HCT116 (cell line): Measurements from ENCODE around the gene DNAJA4. TPM values are rescaled to one million over a fixed set of nuclear protein-coding genes. Genes with fewer than 3 reads are reported as not detected.

Experiments
- ATAC-seq: fragments of 200-7000 bp; cut with Tn5 transposase; 2 replicates; pipeline ENCODE4 v1.9.1; 2020; ENCODE audit warnings: mild to moderate bottlenecking, moderate library complexity
- BruUV-seq: library from RNA; stranded (reverse); fragments of 400-500 nt; replicated peaks from 2 replicates; lab custom pipeline; 2021; lab: Mats Ljungman, UMichigan
- CTCF ChIA-PET: fragments of 300-600 bp; sonication (Branson Sonifier 250); formaldehyde crosslinking; loops from one replicate; lab custom pipeline; 2021; ENCODE audit warnings: antibody characterized with exemption; lab: Charles Lee
- POLR2A ChIA-PET: fragments of 300-600, 350-600 bp; sonication (Branson Sonifier 250); formaldehyde crosslinking; loops from one replicate; lab custom pipeline; 2021; ENCODE audit warnings: antibody characterized with exemption; lab: Charles Lee
- RAD21 ChIA-PET, 2 experiments: fragments of 300-600 bp; sonication (Branson Sonifier 250); formaldehyde crosslinking; loops; one replicate each; lab custom pipeline; 2023; ENCODE audit warnings: low total read pairs in 2 of 2; ENCODE audit not compliant: uncharacterized antibody in 2 of 2, unreplicated experiment in 2 of 2, low non-redundant PET in 1 of 2; lab: Charles Lee
- DNase-seq: peaks from one replicate; pipeline ENCODE4 v3.0.0-alpha.2; 2010; ENCODE audit warnings: low read depth, low spot score
- H2AFZ ChIP-seq: fragments of 200-600 bp; shearing (Covaris generic), sonication (generic); 2 replicates; pipeline ENCODE4 v1.6.1; 2017; ENCODE audit warnings: low read depth, mixed run types, mixed read lengths, antibody characterized with exemption, low read length; ENCODE audit not compliant: poor library complexity, severe bottlenecking
- H3K27ac ChIP-seq: 2 replicates; pipeline ENCODE4 v1.5.1; 2012; ENCODE audit warnings: low read depth, low read length
- H3K27me3 ChIP-seq: fragments of 200-600 bp; sonication (generic); 2 replicates; pipeline ENCODE4 v1.6.1; 2016; ENCODE audit warnings: mixed run types, low read length, mixed read lengths; ENCODE audit not compliant: insufficient read depth
- H3K36me3 ChIP-seq, 2 experiments: fragments of 200-500 bp in 1 of 2; fragments of 200-600 bp in 1 of 2; sonication (Bioruptor generic) in 1 of 2; sonication (generic) in 1 of 2; 2 replicates each; pipeline versions ENCODE4 v1.5.1 to v1.6.1; 2014 to 2016; ENCODE audit warnings: low read length in 2 of 2, inconsistent platforms in 1 of 2, mixed read lengths in 1 of 2, mixed run types in 1 of 2; ENCODE audit not compliant: insufficient read depth in 2 of 2, control insufficient read depth in 1 of 2
- H3K4me1 ChIP-seq, 2 experiments: fragments of 200-600 bp in 1 of 2; sonication (generic) in 1 of 2; 2 replicates each; pipeline versions ENCODE4 v1.5.1 to v1.6.1; 2012 to 2017; ENCODE audit warnings: low read length in 2 of 2, inconsistent platforms in 1 of 2, mild to moderate bottlenecking in 1 of 2, mixed read lengths in 1 of 2, mixed run types in 1 of 2, moderate library complexity in 1 of 2; ENCODE audit not compliant: insufficient read depth in 2 of 2, control insufficient read depth in 1 of 2
- H3K4me2 ChIP-seq: fragments of 200-600 bp; sonication (generic); 2 replicates; pipeline ENCODE4 v1.6.1; 2017; ENCODE audit warnings: mixed run types, low read length, mixed read lengths
- H3K4me3 ChIP-seq, 2 experiments: fragments of 200-600 bp in 1 of 2; sonication (generic) in 1 of 2; replicated peaks in 1 of 2; 2 replicates each; pipeline ENCODE4 v1.5.1; 2011 to 2016; ENCODE audit warnings: low read length in 2 of 2, control low read depth in 1 of 2, low read depth in 1 of 2, mild to moderate bottlenecking in 1 of 2, mixed read lengths in 1 of 2, mixed run types in 1 of 2
- H3K79me2 ChIP-seq: fragments of 200-600 bp; sonication (generic); 2 replicates; pipeline ENCODE4 v1.6.1; 2017; ENCODE audit warnings: mild to moderate bottlenecking, mixed run types, low read length, moderate library complexity, mixed read lengths; ENCODE audit not compliant: insufficient read depth
- H3K9ac ChIP-seq: fragments of 200-600 bp; sonication (generic); 2 replicates; pipeline ENCODE4 v1.6.1; 2016; ENCODE audit warnings: low read length, mixed read lengths
- H3K9me2 ChIP-seq: fragments of 200-600 bp; sonication (generic), shearing (Covaris generic); 2 replicates; pipeline ENCODE4 v1.6.1; 2017; ENCODE audit warnings: mixed run types, mild to moderate bottlenecking, moderate library complexity; ENCODE audit not compliant: insufficient read depth
- H3K9me3 ChIP-seq, 2 experiments: fragments of 200-500 bp in 1 of 2; fragments of 200-600 bp in 1 of 2; sonication (Bioruptor generic) in 1 of 2; sonication (generic) in 1 of 2; 2 replicates each; pipeline ENCODE4 v1.6.1; 2014 to 2017; ENCODE audit warnings: low read length in 2 of 2, mixed read lengths in 2 of 2, inconsistent platforms in 1 of 2, low read depth in 1 of 2, mild to moderate bottlenecking in 1 of 2, mixed run types in 1 of 2, moderate library complexity in 1 of 2; ENCODE audit not compliant: control insufficient read depth in 1 of 2, insufficient read depth in 1 of 2
- H4K20me1 ChIP-seq: fragments of 200-600 bp; sonication (generic), shearing (Covaris generic); 2 replicates; pipeline ENCODE4 v1.6.1; 2017; ENCODE audit warnings: mixed run types, mild to moderate bottlenecking, moderate library complexity; ENCODE audit not compliant: insufficient read depth
- CBX3 ChIP-seq: IDR thresholded peaks from 2 replicates; pipeline ENCODE4 v1.6.1; 2012; ENCODE audit warnings: low read depth
- CEBPB ChIP-seq: IDR thresholded peaks from 2 replicates; pipeline ENCODE4 v1.6.1; 2012; ENCODE audit warnings: low read depth
- ELF1 ChIP-seq: IDR thresholded peaks from 2 replicates; pipeline ENCODE4 v1.6.1; 2012; ENCODE audit warnings: low read depth, borderline replicate concordance
- EZH2phosphoT487 ChIP-seq: fragments of 200-600 bp; IDR thresholded peaks from 2 replicates; pipeline ENCODE4 v1.6.1; 2018; ENCODE audit warnings: antibody characterized with exemption, borderline replicate concordance
- FOSL1 ChIP-seq: IDR thresholded peaks from 2 replicates; pipeline ENCODE4 v1.6.1; 2012; ENCODE audit warnings: low read depth
- JUND ChIP-seq: IDR thresholded peaks from 2 replicates; pipeline ENCODE4 v1.6.1; 2012
- RAD21 ChIP-seq: IDR thresholded peaks from 2 replicates; pipeline ENCODE4 v1.6.1; 2012; ENCODE audit warnings: low read depth, mild to moderate bottlenecking
- SIN3A ChIP-seq: IDR thresholded peaks from 2 replicates; pipeline ENCODE4 v1.6.1; 2012; ENCODE audit warnings: low read depth
- SP1 ChIP-seq: IDR thresholded peaks from 2 replicates; pipeline ENCODE4 v1.6.1; 2012; ENCODE audit warnings: low read depth
- SRF ChIP-seq: IDR thresholded peaks from 2 replicates; pipeline ENCODE4 v1.6.1; 2012; ENCODE audit warnings: low read depth
- TCF7L2 ChIP-seq: IDR thresholded peaks from 2 replicates; pipeline ENCODE4 v1.7.0; 2011; ENCODE audit warnings: borderline replicate concordance, inconsistent platforms; ENCODE audit not compliant: insufficient read depth, insufficient read length; ENCODE audit errors: extremely low read depth
- ZFX ChIP-seq: fragments of 450-650 bp; IDR thresholded peaks from 2 replicates; pipeline ENCODE4 v1.6.1; 2017
- intact Hi-C: fragments of 100-400 bp; cut with micrococcal nuclease; formaldehyde crosslinking; loops from 2 replicates; pipeline ENCODE4 v1.10.0; 2022
- total RNA-seq: library from RNA; stranded (reverse); gene quantifications from one replicate; pipeline ENCODE4 v1.2.1, GENCODE V29; 2021; ENCODE audit not compliant: unreplicated experiment
- TF ChIP-seq, protein P1 (sequence below): IDR thresholded peaks from 2 replicates; pipeline ENCODE4 v1.6.1; 2012
- TF ChIP-seq, protein P2 (sequence below): IDR thresholded peaks from 2 replicates; pipeline ENCODE4 v1.6.1; 2012

Gene DNAJA4
- total RNA-seq, 1 experiment from 2014 or later = 66.6 TPM

DNA sequence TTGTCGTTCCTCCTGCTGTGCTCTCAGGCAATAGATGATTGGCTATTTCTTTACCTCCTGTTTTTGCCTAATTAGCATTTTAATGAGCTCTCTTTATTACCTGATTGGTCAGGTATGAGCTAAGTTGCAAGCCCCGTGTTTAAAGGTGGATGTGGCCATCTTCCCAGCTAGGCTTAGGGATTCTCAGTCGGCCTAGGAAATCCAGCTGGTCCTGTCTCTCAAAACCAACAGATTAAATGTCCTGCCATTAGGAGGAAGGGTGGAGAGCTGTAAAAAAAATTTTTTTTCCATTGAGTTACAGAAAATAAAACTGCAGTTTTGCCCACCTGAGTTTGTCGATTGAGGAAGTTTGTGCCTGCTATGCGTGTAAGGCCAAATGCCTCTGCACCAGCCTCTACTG is 24.6 kb upstream of the DNAJA4 start:
- BruUV-seq = no TSS peak
- H4K20me1 ChIP-seq = no peaks in the 10 kb centered on the region
- DNase-seq = no peak
- H3K9me2 ChIP-seq = no peaks in the 10 kb centered on the region
- H3K36me3 ChIP-seq = no peaks in the 10 kb centered on the region
- H3K27ac ChIP-seq = no peak overlapping the region
- H3K27me3 ChIP-seq = no peaks in the 10 kb centered on the region
- no peaks in the 10 kb centered on the region for H3K9me3 ChIP-seq
- ChIA-PET POLR2A (no interaction called here), CTCF (interaction anchor here (0.6 to 3.4 kb wide), 11 partner anchors 22 to 281 kb away, joined by 3 to 39 read pairs (median 8); partner anchors contain the start of gene CIB2), RAD21 (interaction anchor here in 1 of 2 experiments (0.6 to 1.5 kb wide), 3 partner anchors 62 to 280 kb away, joined by 3 to 4 read pairs (median 3); no protein-coding TSS in a partner anchor)
- peaks cover 2 to 4% of the 10 kb centered on the region in 2 experiments; a peak in 2 of 4 replicates for H3K4me1 ChIP-seq
- H3K4me2 ChIP-seq = no peak overlapping the region
- intact Hi-C loops = no loop called here
- H3K79me2 ChIP-seq = no peaks in the 10 kb centered on the region
- H3K4me3 ChIP-seq = no peak overlapping the region
- no peak overlapping the region for H2AFZ ChIP-seq
- no peak overlapping the region for H3K9ac ChIP-seq
- ATAC-seq = no peak
- TF ChIP-seq SP1 = no peak
- TF ChIP-seq JUND = no peak
- no peak for TF ChIP-seq EZH2phosphoT487
- TF ChIP-seq SRF = no peak
- no peak for TF ChIP-seq CEBPB
- no peak for TF ChIP-seq ELF1
- TF ChIP-seq FOSL1 = no peak
- TF ChIP-seq SIN3A = no peak
- no peak for TF ChIP-seq ZFX
- no peak for TF ChIP-seq CBX3
- no peak for TF ChIP-seq RAD21
- TF ChIP-seq, protein P1, sequence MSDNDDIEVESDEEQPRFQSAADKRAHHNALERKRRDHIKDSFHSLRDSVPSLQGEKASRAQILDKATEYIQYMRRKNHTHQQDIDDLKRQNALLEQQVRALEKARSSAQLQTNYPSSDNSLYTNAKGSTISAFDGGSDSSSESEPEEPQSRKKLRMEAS = no peak
- TF ChIP-seq, protein P2, sequence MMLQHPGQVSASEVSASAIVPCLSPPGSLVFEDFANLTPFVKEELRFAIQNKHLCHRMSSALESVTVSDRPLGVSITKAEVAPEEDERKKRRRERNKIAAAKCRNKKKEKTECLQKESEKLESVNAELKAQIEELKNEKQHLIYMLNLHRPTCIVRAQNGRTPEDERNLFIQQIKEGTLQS = no peak
- TF ChIP-seq TCF7L2 = no peak
- TF ChIP-seq, all 23 proteins: peak for 0
